Activated CD8-positive, alpha-beta memory T cell treated with anti-CD3 and anti-CD28 coated beads, Interleukin-2, amount 50 U/mL, for 4 hours (primary cell): ENCODE measurements around the gene SH3D21.

ENCODE experiments used
- DNase-seq: peaks from one replicate; pipeline ENCODE4 v3.0.0-alpha.2; 2020

Gene SH3D21

DNA sequence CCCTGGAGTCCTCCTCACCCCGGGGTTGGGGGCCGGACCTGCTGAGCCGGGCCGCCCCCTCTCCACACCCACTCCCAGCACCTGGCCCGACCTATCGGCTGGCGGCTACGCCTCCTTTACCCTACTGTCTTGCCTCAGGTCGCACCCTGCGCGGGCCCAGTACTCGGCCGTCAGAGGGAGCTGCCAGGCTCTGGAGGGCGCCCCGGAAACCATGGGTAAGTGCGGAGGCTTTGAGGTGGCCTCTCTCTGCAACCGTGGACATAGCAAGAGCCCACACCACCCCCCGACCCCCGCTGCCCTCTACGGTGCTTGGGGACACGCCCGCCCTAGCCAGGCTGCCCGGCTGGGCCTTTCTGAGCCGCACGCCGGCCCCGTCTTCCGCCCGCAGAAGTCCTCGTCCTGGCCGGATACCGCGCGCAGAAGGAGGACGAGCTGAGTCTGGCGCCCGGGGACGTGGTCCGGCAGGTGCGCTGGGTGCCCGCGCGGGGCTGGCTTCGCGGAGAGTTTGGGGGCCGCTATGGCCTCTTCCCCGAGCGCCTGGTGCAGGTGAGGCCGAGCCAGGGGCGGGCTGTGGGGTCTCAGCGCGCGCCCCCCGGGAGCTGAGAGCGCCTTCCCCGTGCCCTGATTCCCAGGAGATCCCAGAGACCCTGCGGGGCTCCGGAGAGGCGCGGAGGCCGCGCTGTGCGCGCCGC is at the start of gene SH3D21:
TSS of gene SH3D21 (plus strand) at position 159 of the 692 bp plus-strand sequence. CDS start at position 212, 53 bp downstream.
- DNase-seq, result peak; percentile 45

DNA sequence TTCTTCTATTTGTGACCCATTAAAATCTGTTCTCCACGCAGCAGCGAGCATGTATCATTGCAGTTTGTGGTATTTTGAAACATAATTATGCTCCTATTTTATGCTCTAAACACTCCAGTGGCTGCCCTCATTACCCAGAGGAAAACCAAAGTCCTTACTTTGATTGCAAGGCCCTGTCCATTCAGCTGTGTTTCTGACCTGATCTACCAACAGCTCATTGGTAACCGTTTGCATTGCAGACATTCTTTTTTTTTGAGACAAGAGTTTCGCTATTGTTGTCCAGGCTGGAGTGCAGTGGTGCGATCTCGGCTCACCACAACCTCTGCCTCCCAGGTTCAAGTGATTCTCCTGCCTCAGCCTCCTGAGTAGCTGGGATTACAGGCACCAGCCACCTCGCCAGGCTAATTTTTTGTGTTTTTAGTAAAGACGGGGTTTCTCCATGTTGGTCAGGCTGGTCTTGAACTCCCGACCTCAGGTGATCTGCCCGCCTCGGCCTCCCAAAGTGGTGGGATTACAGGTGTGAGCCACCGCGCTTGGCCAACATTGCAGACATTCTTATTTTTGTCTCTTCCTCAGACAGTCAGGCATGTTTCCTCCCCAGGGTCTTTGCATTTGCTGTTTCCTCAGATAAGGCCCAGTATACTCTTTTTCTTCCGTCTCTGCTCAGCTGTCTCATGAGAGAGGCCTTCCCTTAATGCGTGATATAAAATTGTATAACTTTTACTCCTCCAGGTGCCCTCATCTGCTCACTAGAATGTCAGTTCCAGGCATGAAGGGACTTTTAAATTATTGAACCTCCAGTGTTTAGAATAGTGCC is 49.4 kb upstream of the SH3D21 start:
- DNase-seq, result no peak

DNA sequence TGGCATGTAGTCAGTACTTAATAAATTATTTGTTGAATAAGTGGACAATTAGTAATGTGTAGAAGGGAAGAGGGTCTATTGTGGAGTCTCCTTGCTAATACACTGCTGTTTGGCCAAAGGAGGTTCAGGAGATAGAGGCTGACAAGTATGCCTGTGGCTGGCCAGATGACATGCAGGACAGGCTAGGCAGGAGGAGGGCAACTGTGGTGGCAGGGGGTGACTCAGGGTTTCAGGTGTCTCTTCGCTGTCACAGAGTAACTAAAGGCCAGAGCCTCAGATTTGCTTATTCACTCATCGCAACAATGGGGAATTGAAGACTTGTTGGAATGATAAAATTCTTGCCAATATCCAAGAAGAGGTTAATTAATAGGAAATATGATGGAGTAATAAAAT is 48.8 kb upstream of the SH3D21 start:
- no peak for DNase-seq

DNA sequence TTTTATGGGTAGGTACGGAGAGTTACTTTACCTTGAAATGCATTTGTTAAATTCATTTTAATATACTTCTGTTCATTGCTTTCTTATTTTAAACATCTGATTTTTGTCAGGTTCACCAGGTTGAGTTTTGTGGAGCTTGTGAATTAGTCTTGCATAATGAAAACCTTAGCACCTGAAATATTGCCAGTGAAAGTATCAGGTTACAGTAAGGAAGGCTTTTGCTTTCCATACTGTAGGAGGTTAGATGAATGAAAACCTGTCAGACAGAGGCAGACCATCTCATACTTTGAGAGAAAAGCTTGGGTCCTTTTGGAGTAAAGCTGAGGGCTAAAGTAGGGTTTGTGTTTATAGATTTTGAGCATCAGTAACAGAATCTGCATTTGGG is 47.2 kb upstream of the SH3D21 start:
- no peak for DNase-seq

DNA sequence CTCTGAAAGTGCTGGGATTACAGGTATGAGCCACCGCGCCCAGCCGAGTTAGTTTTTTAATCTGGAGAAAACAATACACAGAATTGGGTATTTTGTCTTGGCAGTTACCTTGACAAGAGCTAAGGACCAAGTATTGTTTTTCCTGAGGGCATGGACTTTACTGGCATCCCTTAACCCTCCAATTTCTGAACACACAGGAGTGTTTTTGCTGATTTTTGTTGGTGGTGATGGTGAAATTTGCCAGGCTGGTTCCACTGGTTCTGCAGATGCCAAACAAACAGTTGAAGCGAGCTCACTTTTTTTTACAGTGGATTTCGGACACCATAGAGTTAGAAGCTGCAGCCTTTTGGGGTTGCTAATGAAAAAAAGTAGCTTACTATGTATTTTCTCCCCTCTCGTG is 37.2 kb upstream of the SH3D21 start:
- DNase-seq, result no peak

DNA sequence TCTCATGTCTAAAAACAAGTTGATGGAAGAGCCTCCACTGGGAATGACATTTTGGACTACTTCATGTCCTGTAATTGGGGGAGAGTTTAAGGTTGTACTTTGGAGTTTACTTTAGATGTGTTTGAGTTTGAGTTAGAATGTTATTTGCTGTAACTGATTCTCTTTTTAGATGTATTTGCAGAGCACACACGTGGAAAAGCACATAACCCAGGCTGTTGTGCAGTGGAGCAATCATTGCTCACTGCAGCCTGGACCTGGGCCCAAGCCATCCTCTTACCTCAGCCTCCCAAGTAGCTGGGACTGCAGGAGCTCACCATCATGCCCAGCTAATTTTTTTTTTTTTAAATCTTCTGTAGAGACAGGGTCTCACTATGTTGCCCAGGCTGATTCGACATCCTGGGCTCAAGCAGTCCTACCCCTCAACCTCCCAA is 36.7 kb upstream of the SH3D21 start:
- DNase-seq, result no peak

DNA sequence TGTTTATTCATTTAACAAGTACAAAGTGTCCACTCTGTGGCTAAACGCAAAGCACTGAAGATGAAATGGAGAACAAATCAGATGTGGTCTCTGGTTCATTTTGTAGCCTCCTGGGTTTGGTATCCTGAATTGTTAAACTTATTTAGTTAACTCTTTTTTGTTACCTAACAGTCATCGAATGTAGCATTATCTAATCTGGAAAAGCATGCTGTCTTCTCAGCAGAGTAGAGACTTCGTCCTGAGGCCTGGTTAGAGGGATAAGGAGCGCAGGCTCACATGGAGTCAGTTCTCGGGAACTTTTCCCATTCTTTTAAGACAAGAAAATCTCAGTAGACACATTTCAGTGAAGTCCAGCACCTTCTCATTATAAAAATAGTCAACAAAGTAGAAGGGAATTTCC is 33.1 kb upstream of the SH3D21 start:
- DNase-seq, result no peak

DNA sequence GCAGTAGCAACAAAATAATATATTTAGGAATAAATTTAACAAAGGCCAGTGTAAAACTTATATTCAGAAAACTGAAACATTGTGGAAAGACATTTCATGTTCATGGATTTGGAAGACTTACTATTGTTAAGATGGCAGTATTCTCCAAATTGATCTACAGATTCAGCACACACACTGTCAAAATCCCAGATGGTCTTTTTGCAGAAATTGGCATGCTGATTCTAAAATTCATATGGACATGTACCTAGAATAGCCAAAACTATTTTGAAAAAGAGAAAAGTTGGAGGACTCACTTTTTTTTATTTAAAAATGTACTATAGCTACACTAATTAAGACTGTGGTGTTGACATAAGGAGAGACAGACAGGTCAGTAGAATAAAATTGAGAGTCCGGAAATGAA is 32.0 kb upstream of the SH3D21 start:
- DNase-seq, result no peak

DNA sequence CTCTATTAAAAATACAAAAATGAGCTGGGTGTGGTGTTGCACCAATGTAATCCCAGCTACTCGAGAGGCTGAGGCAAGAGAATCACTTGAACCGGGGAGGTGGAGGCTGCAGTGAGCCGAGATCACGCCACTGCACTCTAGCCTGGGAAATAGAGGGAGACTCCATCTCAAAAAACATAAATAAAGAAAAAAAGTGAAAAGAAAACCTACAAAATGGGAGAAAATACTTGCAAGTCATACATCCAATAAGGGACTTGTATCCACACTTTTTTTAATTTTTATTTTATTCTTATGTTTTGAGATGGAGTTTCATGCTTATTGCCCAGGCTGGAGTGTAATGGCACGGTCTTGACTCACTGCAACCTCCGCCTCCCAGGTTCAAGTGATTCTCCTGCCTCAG is 29.5 kb upstream of the SH3D21 start:
- DNase-seq, result no peak

DNA sequence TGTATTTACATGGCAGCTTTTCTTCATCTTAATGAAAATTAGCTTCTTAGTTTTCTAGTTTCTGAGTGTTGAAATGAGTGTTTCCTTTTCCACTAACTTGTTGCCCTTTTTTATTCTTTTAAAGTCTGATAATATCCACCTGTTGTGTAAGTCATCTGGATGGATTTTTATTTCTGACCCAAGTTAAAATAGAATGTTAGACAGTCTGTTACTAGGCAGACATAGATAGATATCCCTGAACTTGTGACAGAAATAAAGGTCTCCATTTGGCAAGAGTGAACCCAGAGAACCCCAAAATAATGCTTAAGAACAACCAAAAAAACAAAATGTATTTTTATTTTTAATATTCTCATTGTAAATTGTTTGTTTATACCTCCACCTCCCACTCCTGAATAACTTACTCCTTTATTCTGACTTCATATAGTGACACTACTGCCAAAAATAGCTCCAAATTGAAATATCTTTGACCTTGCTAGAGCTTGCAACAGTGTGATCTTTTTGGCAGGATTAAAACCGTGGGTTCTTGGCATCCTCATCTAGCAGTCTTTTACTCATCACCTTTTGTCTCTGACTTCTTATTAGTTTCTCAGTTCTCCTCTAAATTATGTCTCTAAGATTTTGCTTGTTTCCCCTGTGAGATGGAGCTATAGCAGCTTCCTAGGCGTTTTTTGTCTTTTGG is 26.9 kb upstream of the SH3D21 start:
- DNase-seq, result no peak

DNA sequence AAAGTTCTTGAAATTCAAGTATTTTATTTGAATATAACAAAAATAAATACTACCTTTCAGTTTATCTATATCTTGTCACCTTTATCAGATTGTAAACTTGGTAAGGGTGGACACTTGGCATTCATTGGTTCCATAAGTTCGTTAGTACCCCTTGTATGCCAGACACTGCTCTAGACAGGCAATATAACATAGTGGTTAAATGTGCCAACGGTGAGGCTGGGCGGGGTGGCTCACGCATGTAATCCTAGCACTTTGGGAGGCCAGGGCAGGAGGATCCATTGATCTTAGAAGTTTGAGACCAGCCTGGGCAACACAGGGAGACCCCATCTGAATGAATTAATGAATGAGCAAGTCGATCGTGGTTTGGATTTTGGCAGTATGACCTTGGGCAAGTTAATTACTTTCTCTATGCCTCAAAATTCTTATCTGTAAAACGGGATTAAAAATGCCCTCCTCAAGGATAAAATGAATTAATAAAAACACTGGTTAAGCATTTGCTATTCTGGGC is 26.3 kb upstream of the SH3D21 start:
- no peak for DNase-seq

DNA sequence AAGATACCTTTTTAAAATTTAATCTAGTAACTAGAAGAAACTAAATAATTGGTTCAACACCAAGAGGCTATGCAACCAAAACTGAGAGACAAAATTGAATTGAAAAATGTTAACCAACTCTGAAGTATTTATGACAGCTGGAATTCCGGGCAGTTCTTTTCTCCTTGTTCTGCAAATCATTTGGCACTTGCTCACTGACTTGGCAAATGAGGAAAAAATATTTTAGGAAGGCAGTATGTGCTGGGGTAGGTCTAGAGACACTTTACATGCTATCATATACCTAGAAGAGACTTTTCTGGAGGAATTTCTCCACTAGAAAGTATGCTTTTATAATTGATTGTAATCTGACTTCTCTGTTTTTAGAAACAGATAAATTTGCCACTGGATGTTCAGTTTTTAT is 22.1 kb upstream of the SH3D21 start:
- no peak for DNase-seq

DNA sequence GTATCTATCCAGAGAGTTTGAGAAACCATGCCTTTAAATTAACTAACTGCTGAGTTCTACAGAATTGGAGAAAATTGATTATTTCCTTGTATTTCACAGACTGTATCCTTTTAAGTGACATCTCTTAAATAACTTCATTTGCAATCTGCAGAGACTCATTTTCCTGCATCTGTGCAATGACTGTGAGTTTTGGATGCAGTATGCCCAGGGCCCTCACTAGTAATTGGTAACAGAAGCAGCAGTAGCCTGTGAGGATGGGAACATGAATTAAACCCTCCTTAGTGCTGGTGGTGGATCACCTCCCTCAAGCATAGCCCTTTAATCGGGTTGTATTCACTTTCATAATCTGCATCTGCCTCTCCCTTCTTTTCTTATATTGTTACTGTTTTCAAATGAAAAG is 21.7 kb upstream of the SH3D21 start:
- DNase-seq, result no peak

DNA sequence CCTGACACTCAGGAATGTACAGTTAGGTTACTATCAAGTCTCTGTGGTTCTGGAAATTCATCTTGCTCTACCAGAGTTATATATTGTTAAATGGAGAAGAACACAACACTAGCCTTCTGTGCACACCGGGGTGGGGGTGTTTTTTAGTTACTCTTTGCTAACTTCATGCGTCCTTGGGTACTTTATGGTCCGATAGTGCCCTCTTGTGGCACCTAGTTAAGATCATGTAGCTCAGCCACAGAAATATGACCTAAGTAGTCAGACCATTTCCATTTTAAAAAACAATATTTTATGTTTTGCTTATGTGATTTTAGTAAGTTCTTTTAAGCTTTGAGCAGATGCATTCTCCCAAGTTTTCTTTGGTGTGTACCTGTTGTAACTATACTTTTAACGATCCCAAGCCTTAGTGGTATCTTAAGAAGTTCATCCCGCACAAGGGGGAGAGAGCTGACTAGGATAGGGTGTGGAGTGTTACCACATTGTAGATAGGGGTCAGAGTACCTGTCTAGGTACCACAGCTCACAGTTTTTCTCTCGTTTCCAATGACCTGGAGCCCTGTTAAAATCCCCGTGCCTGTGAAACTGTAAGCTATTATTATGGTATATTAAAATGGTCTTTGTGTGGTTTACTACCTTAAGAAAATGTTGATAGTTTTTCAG is 20.6 kb upstream of the SH3D21 start:
- DNase-seq, result peak; percentile 51

DNA sequence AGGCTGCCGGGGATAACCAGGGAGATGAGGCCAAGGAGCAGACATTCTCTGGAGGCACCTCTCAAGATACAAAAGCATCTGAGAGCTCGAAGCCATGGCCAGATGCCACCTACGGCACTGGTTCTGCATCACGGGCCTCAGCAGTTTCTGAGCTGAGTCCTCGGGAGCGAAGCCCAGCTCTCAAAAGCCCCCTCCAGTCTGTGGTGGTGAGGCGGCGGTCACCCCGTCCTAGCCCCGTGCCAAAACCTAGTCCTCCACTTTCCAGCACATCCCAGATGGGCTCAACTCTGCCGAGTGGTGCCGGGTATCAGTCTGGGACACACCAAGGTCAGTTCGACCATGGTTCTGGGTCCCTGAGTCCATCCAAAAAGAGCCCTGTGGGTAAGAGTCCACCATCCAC is 19.4 kb upstream of the SH3D21 start:
- DNase-seq, result no peak

DNA sequence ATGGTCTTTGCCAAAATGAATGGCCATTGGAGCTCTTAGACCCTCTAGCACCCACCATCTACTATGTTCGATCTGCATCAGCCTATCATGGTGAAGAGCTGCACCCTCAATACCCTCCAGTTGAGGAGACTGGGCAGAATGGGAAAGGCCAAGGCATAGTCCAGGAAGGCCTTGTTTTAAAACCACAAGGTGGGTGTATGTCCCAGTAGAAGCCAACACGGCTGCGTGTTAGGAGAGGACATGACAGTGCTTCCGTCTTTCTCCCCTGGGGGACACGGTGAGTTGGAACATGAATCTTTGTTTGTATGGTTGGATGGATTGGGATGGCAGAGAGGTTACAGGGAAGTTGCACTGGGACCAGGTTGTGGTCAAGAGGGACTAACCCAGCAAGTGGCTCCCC is 18.6 kb upstream of the SH3D21 start:
- DNase-seq, result no peak

DNA sequence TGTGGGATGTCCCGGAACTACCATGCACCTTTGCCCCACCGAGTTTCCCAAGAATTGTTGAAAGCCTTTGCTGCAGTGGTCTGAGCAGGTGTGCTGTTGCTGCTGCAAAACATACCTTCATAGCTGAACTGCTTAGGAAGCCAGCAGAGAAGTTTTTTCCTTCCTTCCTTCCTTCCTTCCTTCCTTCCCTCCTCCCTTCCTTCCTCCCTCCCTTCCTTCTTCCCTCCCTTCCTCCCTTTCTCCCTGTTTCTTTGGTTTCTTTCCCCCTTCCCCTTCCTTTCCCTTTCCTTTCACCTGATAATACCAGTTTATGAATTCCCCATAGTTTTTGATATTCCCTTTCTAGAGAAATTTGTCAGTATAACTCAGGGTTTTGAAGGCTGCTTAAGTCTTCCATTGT is 10.8 kb upstream of the SH3D21 start:
- no peak for DNase-seq

DNA sequence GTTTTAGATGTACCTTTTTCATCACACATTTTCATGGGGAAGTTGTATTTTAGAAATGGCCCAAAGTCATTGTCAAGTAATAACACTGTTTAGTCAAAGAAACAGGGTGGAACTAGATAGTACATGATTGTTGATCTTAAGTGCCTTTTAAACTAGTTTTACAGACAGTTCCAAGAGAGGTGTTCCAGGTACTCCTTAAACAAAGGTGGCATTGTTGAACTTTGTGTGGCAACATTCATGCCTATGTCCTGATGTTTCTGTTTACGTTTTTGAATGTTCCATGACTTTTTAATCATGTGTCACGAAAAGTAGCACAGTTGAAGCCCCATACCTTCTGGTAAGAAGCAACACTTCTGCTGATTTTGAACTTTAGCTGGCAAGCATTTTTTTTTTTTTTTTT is 9.1 kb upstream of the SH3D21 start:
- DNase-seq, result no peak

DNA sequence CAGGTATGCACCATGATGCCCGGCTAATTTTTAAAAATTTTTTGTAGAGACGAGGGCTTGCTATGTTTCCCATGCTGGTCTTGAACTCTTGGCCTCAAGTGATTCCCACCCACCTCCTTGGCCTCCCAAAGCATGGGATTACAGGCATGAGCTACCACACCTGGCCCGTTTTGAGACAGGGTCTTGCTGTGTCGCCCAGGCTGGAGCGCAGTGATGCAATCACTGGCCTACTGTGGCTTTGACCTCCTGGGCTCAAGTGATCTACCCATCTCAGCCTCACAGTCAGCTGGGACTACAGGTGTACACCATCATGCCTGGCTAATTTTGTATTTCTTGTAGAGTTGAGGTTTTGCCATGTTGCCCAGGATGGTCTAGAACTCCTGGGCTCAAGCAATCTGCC is 7.5 kb upstream of the SH3D21 start:
- DNase-seq, result no peak

DNA sequence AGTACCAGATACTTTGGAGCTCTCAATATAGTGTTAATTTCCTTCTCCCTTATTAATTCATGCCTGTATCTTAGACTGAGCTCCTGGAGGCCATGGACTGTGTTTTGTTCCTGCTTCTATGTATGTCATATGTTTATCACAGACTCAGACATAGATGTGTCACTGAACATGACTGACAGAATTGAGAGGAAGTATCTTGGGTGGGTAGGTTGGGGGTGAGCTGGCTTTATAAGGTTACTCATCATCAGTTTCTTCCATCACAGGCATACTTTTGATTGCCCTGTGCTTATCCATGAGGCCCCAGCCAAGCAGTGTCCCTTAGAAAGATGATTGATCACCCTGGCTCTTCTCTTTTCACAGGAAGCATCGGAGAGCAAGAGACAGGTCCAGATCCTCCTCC is 5.6 kb upstream of the SH3D21 start:
- no peak for DNase-seq

DNA sequence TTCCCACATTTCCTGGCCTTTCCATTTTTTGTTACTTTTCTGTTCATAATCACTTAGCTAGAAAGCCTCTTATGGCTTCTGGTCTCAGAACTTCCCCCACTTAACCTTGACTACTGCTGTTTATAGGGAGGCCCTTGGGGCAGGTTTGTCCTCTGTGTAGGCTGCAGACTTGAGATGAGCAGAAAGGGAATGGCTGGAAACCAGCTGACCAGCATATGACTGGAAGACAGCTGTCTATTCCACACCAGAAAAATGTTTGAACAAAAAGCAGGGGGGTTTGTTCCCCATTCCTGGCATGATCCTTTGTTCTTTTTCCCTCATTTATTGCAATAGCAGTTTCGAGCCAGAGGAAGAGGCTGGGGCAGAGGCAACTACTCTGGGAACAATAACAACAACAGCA is 4.9 kb upstream of the SH3D21 start:
- DNase-seq, result no peak

DNA sequence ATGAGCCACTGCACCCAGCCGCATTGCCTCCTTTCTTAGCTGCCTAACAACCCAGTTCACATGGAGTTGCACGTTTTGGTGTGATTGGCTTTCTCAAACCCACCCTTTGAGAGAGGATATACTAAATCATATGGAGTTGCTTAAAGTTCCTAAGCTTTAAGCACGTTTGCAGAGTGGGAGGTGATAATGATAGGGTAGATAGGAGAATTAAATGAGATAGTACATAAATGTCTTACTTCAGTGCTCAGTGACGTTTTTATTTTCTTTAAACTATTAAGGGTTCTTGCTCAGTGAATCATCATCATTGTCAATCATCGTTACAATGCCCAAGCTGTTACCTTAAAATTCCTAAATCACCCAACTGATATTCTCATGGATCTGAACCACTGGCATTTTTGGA is 2.9 kb upstream of the SH3D21 start:
- no peak for DNase-seq

DNA sequence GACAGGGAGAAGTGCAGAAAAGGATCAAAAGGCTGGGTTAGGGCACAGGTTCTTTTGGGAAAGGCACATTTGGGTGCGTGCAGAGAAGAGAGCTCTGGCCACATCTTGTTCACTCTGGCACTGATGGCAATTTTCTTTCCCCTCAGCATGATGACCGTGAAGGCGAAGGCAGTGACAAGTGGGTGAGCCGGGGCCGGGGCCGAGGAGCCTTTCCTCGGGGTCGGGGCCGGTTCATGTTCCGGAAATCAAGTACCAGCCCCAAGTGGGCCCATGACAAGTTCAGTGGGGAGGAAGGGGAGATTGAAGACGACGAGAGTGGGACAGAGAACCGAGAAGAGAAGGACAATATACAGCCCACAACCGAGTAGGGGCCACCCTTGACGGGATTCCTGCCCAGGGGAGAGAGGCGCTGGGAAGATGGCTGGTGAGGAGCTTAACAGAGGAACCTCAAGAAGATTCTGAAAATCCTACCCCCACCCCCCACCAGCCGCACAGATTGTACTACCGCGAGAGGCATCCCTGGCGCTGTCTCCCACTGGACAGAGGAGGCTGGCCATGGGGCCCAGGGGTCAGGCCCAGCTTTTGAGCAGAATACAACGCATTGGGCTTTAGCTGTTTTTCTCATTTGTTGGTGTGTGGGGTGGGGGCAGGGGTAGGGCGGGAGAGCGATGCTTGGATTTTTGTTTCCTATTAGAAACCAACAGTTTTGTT is 2.4 kb upstream of the SH3D21 start:
- DNase-seq, result no peak
